Naive thymus-derived CD4-positive, alpha-beta T cell (primary cell): ENCODE measurements around the gene KMT2A. TPM values are rescaled to one million over a fixed set of nuclear protein-coding genes. Genes with fewer than 3 reads are reported as not detected.
"Not testable (repeated sequence)": the region's sequence is repeated elsewhere in the genome, so short reads cannot be mapped to it uniquely, and the experiment has no call there.

Experiments used
- ATAC-seq: fragments of 150-1000 bp; cut with Tn5 transposase; 2 replicates; pipeline ENCODE4 v1.10.0; 2021; ENCODE audit warnings: mild to moderate bottlenecking, moderate library complexity
- CTCF ChIA-PET: fragments of 350-600 bp; sonication (Branson Sonifier 250); formaldehyde crosslinking; loops from one replicate; lab custom pipeline; 2021; ENCODE audit warnings: antibody characterized with exemption; lab: Charles Lee
- POLR2A ChIA-PET: fragments of 350-600 bp; sonication (Branson Sonifier 250); formaldehyde crosslinking; loops from one replicate; lab custom pipeline; 2021; ENCODE audit warnings: antibody characterized with exemption, inconsistent platforms; lab: Charles Lee
- DNase-seq, 9 donors: peaks; one replicate each; pipeline versions ENCODE4 v3.0.0 to v3.0.0-alpha.2; 2020 to 2022; ENCODE audit warnings: mixed read lengths in 1 of 9
- H3K27ac ChIP-seq: one replicate; pipeline ENCODE4 v1.7.0; 2013; ENCODE audit warnings: mild to moderate bottlenecking, low read depth, low read length, moderate library complexity
- H3K27me3 ChIP-seq, 2 donors: one replicate each; pipeline ENCODE4 v1.7.0; 2013; ENCODE audit warnings: low read length in 2 of 2, mild to moderate bottlenecking in 2 of 2, moderate library complexity in 2 of 2; ENCODE audit not compliant: control insufficient read depth in 2 of 2, insufficient read depth in 2 of 2
- H3K36me3 ChIP-seq, 3 experiments: 1 replicate in 2 of 3; 2 replicates in 1 of 3; pipeline ENCODE4 v1.7.0; 2013; ENCODE audit warnings: low read length in 3 of 3, mild to moderate bottlenecking in 3 of 3, moderate library complexity in 1 of 3; ENCODE audit not compliant: insufficient read depth in 3 of 3, control insufficient read depth in 2 of 3
- H3K4me1 ChIP-seq, 2 donors: one replicate each; pipeline ENCODE4 v1.7.0; 2013; ENCODE audit warnings: low read length in 2 of 2, mild to moderate bottlenecking in 2 of 2, moderate library complexity in 1 of 2; ENCODE audit not compliant: control insufficient read depth in 2 of 2, insufficient read depth in 2 of 2
- H3K4me3 ChIP-seq: 2 replicates; pipeline ENCODE4 v1.7.0; 2013; ENCODE audit warnings: mild to moderate bottlenecking, low read length
- H3K9me3 ChIP-seq, 3 experiments: 1 replicate in 2 of 3; 2 replicates in 1 of 3; pipeline ENCODE4 v1.7.0; 2013; ENCODE audit warnings: low read length in 3 of 3; ENCODE audit not compliant: control insufficient read depth in 2 of 3
- H3K27ac Mint-ChIP-seq, 9 donors: one replicate each; pipeline ENCODE4 v1.8.0; 2020 to 2022; ENCODE audit warnings: mixed read lengths in 9 of 9, mild to moderate bottlenecking in 8 of 9, moderate library complexity in 5 of 9, inconsistent platforms in 2 of 9
- H3K27me3 Mint-ChIP-seq, 5 donors: one replicate each; pipeline ENCODE4 v1.8.0; 2021 to 2022; ENCODE audit warnings: mixed read lengths in 5 of 5, mild to moderate bottlenecking in 1 of 5
- H3K36me3 Mint-ChIP-seq, 5 donors: one replicate each; pipeline ENCODE4 v1.8.0; 2020 to 2022; ENCODE audit warnings: mixed read lengths in 5 of 5, mild to moderate bottlenecking in 3 of 5, inconsistent platforms in 1 of 5
- H3K4me1 Mint-ChIP-seq, 7 donors: one replicate each; pipeline ENCODE4 v1.8.0; 2020 to 2022; ENCODE audit warnings: mixed read lengths in 7 of 7, mild to moderate bottlenecking in 3 of 7, inconsistent platforms in 1 of 7
- H3K4me3 Mint-ChIP-seq, 10 donors: one replicate each; pipeline ENCODE4 v1.8.0; 2020 to 2022; ENCODE audit warnings: mild to moderate bottlenecking in 10 of 10, mixed read lengths in 10 of 10, moderate library complexity in 6 of 10, inconsistent platforms in 2 of 10
- H3K9me3 Mint-ChIP-seq, 11 donors: one replicate each; pipeline ENCODE4 v1.8.0; 2020 to 2022; ENCODE audit warnings: mixed read lengths in 11 of 11, mild to moderate bottlenecking in 4 of 11, inconsistent platforms in 1 of 11, moderate library complexity in 1 of 11
- intact Hi-C, 2 donors: fragments of 100-400 bp; cut with micrococcal nuclease; formaldehyde crosslinking; loops; one replicate each; pipeline ENCODE4 v1.15.1; 2023
- polyA plus RNA-seq, 2 donors: library from polyadenylated mRNA; unstranded; fragments of 300-500 nt; fragmentation: Illumina TruSeq; gene quantifications; one replicate each; pipeline ENCODE4 v1.2.3, GENCODE V29; 2021
- total RNA-seq, 6 experiments: library from RNA in 5 of 6; stranded (reverse) in 5 of 6; gene quantifications; 1 replicate in 5 of 6; 2 replicates in 1 of 6; pipeline ENCODE4 v1.2.3 and lab custom pipeline; 2021 to 2026

Gene KMT2A
- total and polyA plus RNA-seq, 7 experiments from 2014 or later: 19.6 to 192 (median 160) TPM

DNA sequence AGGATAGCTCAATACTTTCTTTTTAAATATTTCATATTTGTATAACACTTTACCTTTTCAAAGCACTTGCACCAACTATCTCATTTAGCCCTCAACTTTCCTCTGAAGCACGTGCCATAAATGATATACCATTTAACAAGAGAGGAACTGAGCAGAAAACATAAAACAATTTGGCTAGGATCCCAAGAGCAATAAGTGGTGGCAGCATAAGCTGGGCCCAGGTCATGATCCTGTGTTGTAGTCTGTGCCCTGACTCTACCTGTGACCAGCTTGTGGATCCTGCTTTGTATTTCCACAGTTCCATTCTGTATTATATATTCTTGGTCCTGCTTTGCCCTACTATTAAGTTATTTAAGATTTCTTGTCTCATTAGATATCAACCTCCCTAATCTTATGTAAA, 23.4 kb upstream of the KMT2A start:
- ChIA-PET CTCF (interaction anchor here (0.6 kb wide), 1 partner anchor 27 kb away, joined by 5 read pairs; no protein-coding TSS in a partner anchor), POLR2A (interaction anchor here (0.8 to 1.2 kb wide), 2 partner anchors 14 to 25 kb away, joined by 4 to 5 read pairs; no protein-coding TSS in a partner anchor)
- Mint-ChIP-seq H3K9me3 (no peaks in the 10 kb centered on the region), H3K4me1 (peaks cover 3 to 15% (median 7%) of the 10 kb centered on the region in 7 donors), H3K27ac (peak overlapping the region in 3 of 9 donors; percentile 13 to 47 (median 34)), H3K36me3 (peaks cover 0 to 25% (median 6%) of the 10 kb centered on the region in 5 donors), H3K27me3 (no peaks in the 10 kb centered on the region), H3K4me3 (no peak overlapping the region)
- Histone ChIP-seq H3K27ac (no peak overlapping the region), H3K4me3 (no peak overlapping the region), H3K4me1 (no peaks in the 10 kb centered on the region), H3K27me3 (no peaks in the 10 kb centered on the region), H3K36me3 (peaks cover 4 to 30% (median 5%) of the 10 kb centered on the region in 3 experiments), H3K9me3 (no peaks in the 10 kb centered on the region)
- intact Hi-C loops: no loop called here
- DNase-seq (no peak), ATAC-seq (no peak)

DNA sequence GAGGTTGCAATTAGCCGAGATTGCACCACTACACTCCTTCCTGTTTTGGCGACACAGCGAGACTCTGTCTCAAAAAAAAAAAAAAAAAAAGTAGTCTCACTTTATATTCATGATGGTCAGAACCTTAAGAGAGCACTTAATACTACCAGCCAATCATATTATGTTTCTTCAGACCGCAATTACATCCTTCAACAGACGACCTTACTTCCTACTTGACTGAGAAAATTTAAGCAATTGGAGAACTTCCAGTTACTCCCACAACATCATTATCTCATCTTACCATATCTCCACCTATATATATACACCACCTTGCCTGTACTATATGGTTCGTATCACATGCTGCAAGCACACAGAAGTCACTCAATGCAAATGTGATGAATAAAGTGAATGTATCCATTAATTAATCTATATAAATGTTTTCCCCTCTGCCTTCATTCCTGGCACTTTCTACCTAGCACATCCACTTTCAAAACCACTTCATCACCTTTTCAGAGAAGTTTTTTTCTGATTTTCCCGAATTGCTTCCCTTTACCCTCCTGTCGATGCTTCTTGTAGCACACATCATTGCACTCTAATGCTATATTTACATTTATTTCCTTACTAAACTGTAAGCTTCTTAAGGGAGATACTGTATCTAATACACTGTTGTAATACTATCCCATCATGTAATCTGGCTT, 21.1 kb upstream of the KMT2A start:
- no peaks in the 10 kb centered on the region for H3K4me1 ChIP-seq
- Mint-ChIP-seq H3K9me3 (no peaks in the 10 kb centered on the region), H3K27me3 (no peaks in the 10 kb centered on the region), H3K36me3 (peaks cover 0 to 13% (median 0%) of the 10 kb centered on the region in 5 donors), H3K4me3 (no peak overlapping the region), H3K27ac (no peak overlapping the region), H3K4me1 (peaks cover 0 to 9% (median 0%) of the 10 kb centered on the region in 7 donors)
- H3K9me3 ChIP-seq: no peaks in the 10 kb centered on the region
- H3K27me3 ChIP-seq: no peaks in the 10 kb centered on the region
- POLR2A ChIA-PET: interaction anchor here (0.6 to 0.7 kb wide), 2 partner anchors 36 to 231 kb away, joined by 3 read pairs; no protein-coding TSS in a partner anchor
- CTCF ChIA-PET: no interaction called here
- intact Hi-C loops: no loop called here
- DNase-seq (no peak), ATAC-seq (peak; percentile 49)
- peaks cover 0 to 11% (median 0%) of the 10 kb centered on the region in 3 experiments for H3K36me3 ChIP-seq
- H3K4me3 ChIP-seq: no peak overlapping the region
- H3K27ac ChIP-seq: no peak overlapping the region

DNA sequence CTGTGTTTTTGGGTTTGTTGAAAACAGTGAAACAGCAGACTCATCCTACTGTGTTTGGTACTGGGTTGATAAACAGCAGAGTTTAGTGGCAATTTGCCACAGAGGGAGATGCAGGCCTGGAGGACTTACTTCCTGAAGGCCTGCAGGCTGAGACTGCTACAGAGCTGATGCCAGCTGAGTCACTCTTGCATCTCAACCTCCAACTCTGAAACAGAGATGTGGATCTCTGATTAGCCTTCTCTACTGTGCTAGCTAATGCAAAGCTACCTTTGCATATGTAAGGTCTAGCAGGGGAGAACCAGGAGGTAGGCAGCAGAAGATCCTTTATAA, 20.6 kb upstream of the KMT2A start:
- Mint-ChIP-seq H3K4me1 (peaks cover 0 to 9% (median 0%) of the 10 kb centered on the region in 7 donors), H3K9me3 (no peaks in the 10 kb centered on the region), H3K27me3 (no peaks in the 10 kb centered on the region), H3K27ac (no peak overlapping the region), H3K36me3 (peaks cover 0 to 9% (median 0%) of the 10 kb centered on the region in 5 donors), H3K4me3 (no peak overlapping the region)
- no peaks in the 10 kb centered on the region for H3K4me1 ChIP-seq
- POLR2A ChIA-PET: interaction anchor here (0.6 to 0.7 kb wide), 2 partner anchors 35 to 231 kb away, joined by 3 read pairs; no protein-coding TSS in a partner anchor
- DNase-seq (peak in 1 of 9 donors; percentile 28), ATAC-seq (peak; percentile 83)
- H3K4me3 ChIP-seq: no peak overlapping the region
- no peaks in the 10 kb centered on the region for H3K9me3 ChIP-seq
- CTCF ChIA-PET: no interaction called here
- H3K27me3 ChIP-seq: no peaks in the 10 kb centered on the region
- H3K27ac ChIP-seq: no peak overlapping the region
- peaks cover 0 to 11% (median 0%) of the 10 kb centered on the region in 3 experiments for H3K36me3 ChIP-seq
- intact Hi-C loops: no loop called here

DNA sequence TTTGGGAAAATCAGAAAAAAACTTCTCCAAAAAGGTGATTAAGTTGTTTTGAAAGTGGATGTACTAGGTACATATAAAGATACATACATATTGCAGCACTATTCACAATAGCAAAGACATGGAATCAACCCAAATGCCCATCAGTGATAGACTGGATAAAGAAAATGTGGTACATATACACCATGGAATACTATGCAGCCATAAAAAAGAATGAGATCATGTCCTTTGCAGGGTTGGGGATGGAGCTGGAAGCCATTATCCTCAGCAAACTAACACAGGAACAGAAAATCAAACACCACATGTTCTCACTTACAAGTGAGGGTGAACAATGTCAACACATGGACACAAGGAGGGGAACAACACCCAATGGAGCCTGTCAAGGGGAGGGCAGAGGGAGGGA, 19.4 kb upstream of the KMT2A start:
- POLR2A ChIA-PET: interaction anchor here (1.0 kb wide), 1 partner anchor 12 kb away, joined by 3 read pairs; no protein-coding TSS in a partner anchor
- CTCF ChIA-PET, H3K4me1 Mint-ChIP-seq, H3K36me3 Mint-ChIP-seq, H3K4me1 ChIP-seq, H3K9me3 Mint-ChIP-seq, ATAC-seq, DNase-seq, intact Hi-C loops, H3K9me3 ChIP-seq, H3K27ac ChIP-seq, H3K27me3 Mint-ChIP-seq, H3K4me3 ChIP-seq, H3K4me3 Mint-ChIP-seq, H3K27ac Mint-ChIP-seq, H3K27me3 ChIP-seq: not testable (repeated sequence)
- H3K36me3 ChIP-seq: peaks cover 0 to 11% (median 0%) of the 10 kb centered on the region in 3 experiments

DNA sequence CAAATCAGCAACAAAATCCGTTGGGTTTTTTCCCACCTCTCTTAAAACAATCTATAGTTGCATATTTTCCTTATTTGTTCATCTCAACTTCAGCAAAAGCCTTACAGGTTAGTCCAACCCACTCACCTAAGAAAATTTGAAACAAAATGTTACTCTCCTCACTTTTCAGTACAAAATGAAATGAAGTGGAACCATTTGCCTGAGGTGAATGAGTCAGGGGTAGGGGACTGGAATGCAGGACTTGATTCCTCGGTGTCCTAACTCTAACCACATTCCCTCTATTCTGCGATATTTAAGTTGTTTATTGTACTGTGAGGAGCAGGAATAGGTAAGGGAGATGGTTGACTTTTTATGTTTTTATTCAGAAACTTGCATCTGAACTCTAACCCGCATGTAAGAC, 18.5 kb upstream of the KMT2A start:
- Mint-ChIP-seq H3K36me3 (peaks cover 0 to 9% (median 0%) of the 10 kb centered on the region in 5 donors), H3K4me1 (peaks cover 0 to 6% (median 0%) of the 10 kb centered on the region in 7 donors), H3K4me3 (no peak overlapping the region), H3K9me3 (no peaks in the 10 kb centered on the region), H3K27ac (peak overlapping the region in 1 of 9 donors; percentile 44), H3K27me3 (no peaks in the 10 kb centered on the region)
- ATAC-seq: no peak
- Histone ChIP-seq H3K4me3 (no peak overlapping the region), H3K27me3 (no peaks in the 10 kb centered on the region), H3K4me1 (no peaks in the 10 kb centered on the region), H3K9me3 (no peaks in the 10 kb centered on the region), H3K36me3 (peaks cover 0 to 11% (median 0%) of the 10 kb centered on the region in 3 experiments), H3K27ac (no peak overlapping the region)
- intact Hi-C loops: no loop called here
- DNase-seq: no peak
- CTCF ChIA-PET: no interaction called here
- POLR2A ChIA-PET: interaction anchor here (0.5 to 1.1 kb wide), 3 partner anchors 12 to 951 kb away, joined by 3 to 4 read pairs (median 3); no protein-coding TSS in a partner anchor

DNA sequence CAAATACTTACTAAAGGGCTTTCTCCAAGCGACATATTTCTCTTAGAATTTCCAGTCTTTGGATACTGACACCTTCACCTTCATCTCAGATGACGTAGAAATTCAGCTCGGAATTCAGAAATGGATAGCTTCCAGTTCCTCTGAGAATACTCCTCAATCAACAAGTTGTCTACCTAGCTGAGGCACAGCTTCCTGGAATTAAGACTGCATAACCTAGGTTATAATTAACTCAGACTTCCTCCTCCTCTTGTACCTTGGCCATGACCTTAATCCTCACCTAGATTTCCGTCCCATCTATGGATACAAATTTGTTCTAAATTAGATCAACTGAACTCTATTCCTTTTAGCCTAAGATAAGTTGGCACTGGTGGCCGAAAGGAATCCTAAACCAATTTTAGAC, 17.5 kb upstream of the KMT2A start:
- ChIA-PET CTCF (interaction anchor here (0.7 kb wide), 1 partner anchor 20 kb away, joined by 3 read pairs; no protein-coding TSS in a partner anchor), POLR2A (interaction anchor here (0.6 to 1.1 kb wide), 3 partner anchors 12 to 54 kb away, joined by 3 to 4 read pairs (median 4); no protein-coding TSS in a partner anchor)
- no peaks in the 10 kb centered on the region for H3K27me3 Mint-ChIP-seq
- no peaks in the 10 kb centered on the region for H3K27me3 ChIP-seq
- peaks cover 0 to 5% (median 0%) of the 10 kb centered on the region in 5 donors for H3K36me3 Mint-ChIP-seq
- no peak for DNase-seq
- no peak overlapping the region for H3K4me3 ChIP-seq
- no peaks in the 10 kb centered on the region for H3K4me1 ChIP-seq
- no peak overlapping the region for H3K4me3 Mint-ChIP-seq
- no peak overlapping the region for H3K27ac ChIP-seq
- peaks cover 0 to 6% (median 0%) of the 10 kb centered on the region in 7 donors for H3K4me1 Mint-ChIP-seq
- no peak overlapping the region for H3K27ac Mint-ChIP-seq
- H3K36me3 ChIP-seq: peaks cover 0 to 2% (median 0%) of the 10 kb centered on the region in 3 experiments
- no peaks in the 10 kb centered on the region for H3K9me3 ChIP-seq
- no peaks in the 10 kb centered on the region for H3K9me3 Mint-ChIP-seq
- intact Hi-C loops: no loop called here
- no peak for ATAC-seq
